GM19397 (cell line): ENCODE results near the gene FGF3.

ENCODE experiments used
- ATAC-seq: cut with Tn5 transposase; IDR thresholded peaks from one replicate; pipeline ENCODE4 v1.9.1; 2021; ENCODE audit warnings: mild to moderate bottlenecking, moderate library complexity; ENCODE audit not compliant: unreplicated experiment

FGF3 gene

GRCh38 chr11:69804769-69805508 is 14.3 kb downstream of the FGF3 start:
- ATAC-seq = no peak

- ATAC-seq = no peak
Observed at GRCh38 chr11:69803604-69804218, 15.5 kb downstream of the FGF3 start.

GRCh38 chr11:69803022-69803421 is 16.2 kb downstream of the FGF3 start:
- ATAC-seq = no peak

GRCh38 chr11:69802590-69802989 is 16.6 kb downstream of the FGF3 start:
- no peak for ATAC-seq

GRCh38 chr11:69801513-69802335 is 17.5 kb downstream of the FGF3 start:
- ATAC-seq = no peak

GRCh38 chr11:69800278-69800677 is 18.9 kb downstream of the FGF3 start:
- ATAC-seq = no peak

- ATAC-seq = no peak
Observed at GRCh38 chr11:69799582-69799981, 19.6 kb downstream of the FGF3 start.

- no peak for ATAC-seq
Observed at GRCh38 chr11:69799097-69799496, 20.1 kb downstream of the FGF3 start.

GRCh38 chr11:69797737-69798528 is 21.3 kb downstream of the FGF3 start:
- ATAC-seq = no peak

GRCh38 chr11:69797156-69797555 is 22.1 kb downstream of the FGF3 start:
- ATAC-seq = no peak

- ATAC-seq = no peak
Observed at GRCh38 chr11:69796063-69796462, 23.2 kb downstream of the FGF3 start.

- no peak for ATAC-seq
Observed at GRCh38 chr11:69791276-69792180, 27.7 kb downstream of the FGF3 start.

GRCh38 chr11:69788956-69789355 is 30.3 kb downstream of the FGF3 start:
- no peak for ATAC-seq

GRCh38 chr11:69787906-69788305 is 31.3 kb downstream of the FGF3 start:
- ATAC-seq = no peak

- no peak for ATAC-seq
Observed at GRCh38 chr11:69787457-69787856, 31.8 kb downstream of the FGF3 start.

- no peak for ATAC-seq
Observed at GRCh38 chr11:69781241-69781640, 38.0 kb downstream of the FGF3 start.

- ATAC-seq = no peak
Observed at GRCh38 chr11:69778373-69778772, 40.8 kb downstream of the FGF3 start.

- no peak for ATAC-seq
Observed at GRCh38 chr11:69775163-69775755, 44.0 kb downstream of the FGF3 start, which contains the start of gene FGF4. Gene FGF4, minus strand, starts transcription at chr11:69775341. Its CDS starts 257 bp downstream, at chr11:69775084.

- ATAC-seq = no peak
Observed at GRCh38 chr11:69774354-69775162, 44.7 kb downstream of the FGF3 start.
